DLD1 (cell line): ENCODE results near the gene SERPINE1.
"Not testable (repeated sequence)": the region's sequence is repeated elsewhere in the genome, so short reads cannot be mapped to it uniquely, and the experiment has no call there.

ENCODE experiments used
- in situ Hi-C: cut with HindIII; loops from 2 replicates; pipeline ENCODE4 v1.10.0; 2017; ENCODE audit warnings: low sequenced_read_pairs

Gene SERPINE1

DNA sequence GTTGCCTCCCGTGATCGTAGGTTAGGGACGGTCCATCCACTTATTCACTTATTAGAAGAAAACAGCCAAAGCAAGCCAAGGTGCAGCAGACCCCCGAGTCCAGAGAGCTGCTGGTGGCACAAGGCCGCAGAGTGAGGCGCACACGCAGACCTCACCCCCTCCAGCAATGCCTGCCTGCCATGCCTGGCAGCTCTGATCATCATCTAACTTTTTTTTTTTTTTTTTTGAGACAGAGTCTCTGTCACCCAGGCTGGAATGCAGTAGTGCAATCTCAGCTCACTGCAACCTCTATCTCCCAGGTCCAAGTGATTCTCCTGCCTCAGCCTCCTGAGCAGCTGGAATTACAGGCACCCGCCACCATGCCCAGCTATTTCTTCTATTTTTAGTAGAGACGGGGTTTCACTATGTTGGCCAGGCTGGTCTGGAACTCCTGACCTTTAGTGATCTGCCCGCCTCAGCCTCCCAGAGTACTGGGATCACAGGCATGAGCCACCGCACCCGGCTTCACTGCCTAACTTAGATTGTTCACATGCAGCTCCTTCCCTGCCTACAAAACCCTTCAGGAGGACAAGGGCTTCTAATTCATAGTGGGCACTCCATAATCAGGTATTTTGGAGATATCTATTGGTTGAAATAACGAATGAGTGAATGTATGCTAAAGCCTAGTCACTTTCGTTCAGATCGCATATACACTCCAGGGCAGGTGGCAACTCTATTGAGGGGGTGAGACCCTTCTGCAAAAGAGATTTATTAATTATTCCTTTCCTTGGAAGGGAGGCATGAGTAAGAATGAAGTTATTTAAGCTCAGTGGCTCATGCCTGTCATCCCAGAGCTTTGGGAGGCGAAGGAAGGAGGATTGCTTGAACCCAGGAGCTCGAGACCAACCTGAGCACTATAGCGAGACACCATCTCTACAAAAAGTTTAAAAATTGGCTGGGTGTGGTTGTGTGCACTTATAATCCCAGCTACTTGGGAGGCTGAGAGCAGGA is 25.8 kb upstream of the SERPINE1 start:
- in situ Hi-C loops: no loop called here

- in situ Hi-C loops: no loop called here
Observed at GRCh38 chr7:101102026-101102425, 24.9 kb upstream of the SERPINE1 start.

DNA sequence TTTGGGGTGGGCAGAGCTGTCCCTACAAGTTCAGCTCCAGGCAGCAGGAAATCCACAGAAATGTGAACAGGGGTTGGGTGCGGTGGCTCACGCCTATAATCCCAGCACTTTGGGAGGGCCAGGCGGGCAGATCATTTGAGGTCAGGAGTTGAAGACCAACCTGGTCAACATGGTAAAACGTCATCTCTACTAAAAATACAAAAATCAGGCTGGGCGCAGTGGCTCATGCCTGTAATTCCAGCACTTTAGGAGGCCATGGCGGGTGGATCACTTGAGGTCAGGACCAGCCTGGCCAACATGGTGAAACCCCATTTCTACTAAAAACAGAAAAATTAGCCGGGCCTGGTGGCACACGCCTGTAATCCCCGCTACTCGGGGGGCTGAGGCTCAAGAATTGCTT is 23.2 kb upstream of the SERPINE1 start:
- in situ Hi-C loops: not testable (repeated sequence)

GRCh38 chr7:101104193-101104713 is 22.7 kb upstream of the SERPINE1 start:
- in situ Hi-C loops: no loop called here

DNA sequence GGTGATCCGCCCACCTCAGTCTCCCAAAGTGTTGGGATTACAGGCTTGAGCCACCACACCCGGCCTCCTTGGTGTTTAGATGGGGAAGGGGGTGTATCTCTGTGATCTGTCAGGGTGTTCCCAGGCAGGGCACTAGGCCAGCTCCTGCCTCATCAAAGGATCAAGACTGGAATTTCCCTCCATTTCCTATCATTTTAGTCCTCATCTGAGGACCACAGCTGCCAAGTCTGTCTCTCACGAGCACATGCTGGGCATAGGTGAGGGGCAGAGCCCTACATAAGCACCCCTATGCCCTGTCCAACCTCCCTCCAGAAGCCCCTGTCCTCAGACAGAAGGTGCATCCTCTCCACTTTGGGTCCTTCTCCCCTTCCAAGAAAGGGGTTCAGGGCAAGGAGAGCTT is 22.1 kb upstream of the SERPINE1 start:
- in situ Hi-C loops: no loop called here

DNA sequence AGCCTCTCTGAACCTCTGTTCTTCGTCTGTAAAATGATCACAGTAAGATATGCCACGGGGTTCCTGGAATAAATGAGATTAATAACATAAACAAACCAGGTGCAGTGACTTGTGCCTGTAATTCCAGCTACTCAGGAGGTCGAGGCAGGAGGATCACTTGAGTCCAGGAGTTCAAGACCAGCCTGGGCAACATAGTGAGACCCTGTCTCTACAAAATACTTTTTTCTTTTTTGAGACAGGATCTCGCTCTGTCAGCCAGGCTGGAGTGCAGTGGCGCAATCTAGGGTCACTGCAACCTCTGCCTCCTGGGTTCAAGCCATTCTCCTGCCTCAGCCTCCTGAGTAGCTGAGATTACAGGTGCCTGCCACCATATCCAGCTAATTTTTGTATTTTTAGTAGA is 21.7 kb upstream of the SERPINE1 start:
- in situ Hi-C loops: not testable (repeated sequence)

DNA sequence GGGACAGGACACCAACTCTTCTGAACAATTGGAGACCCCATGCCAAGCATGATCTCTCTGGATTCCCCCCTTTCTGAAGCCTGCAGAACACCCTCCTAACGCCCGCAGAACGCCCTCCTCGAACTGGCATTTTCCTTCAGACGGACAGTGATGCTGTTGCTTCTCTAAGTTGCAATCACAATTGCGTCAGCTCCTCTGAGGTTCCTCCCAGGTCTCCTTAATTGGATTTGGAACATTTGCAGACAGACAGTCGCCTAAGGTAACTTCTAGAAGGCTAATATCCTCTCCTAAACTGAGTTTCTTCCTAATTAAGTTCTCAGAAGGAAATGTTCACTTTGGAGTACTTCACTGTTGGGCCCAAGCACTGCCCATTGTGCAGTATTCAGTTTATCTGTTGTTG is 20.5 kb upstream of the SERPINE1 start:
- in situ Hi-C loops: no loop called here

- in situ Hi-C loops: no loop called here
Observed at GRCh38 chr7:101108330-101108857, 18.5 kb upstream of the SERPINE1 start.

- in situ Hi-C loops: no loop called here
Observed at GRCh38 chr7:101108961-101109360, 17.9 kb upstream of the SERPINE1 start.

GRCh38 chr7:101109368-101109767 is 17.5 kb upstream of the SERPINE1 start:
- in situ Hi-C loops: no loop called here

- in situ Hi-C loops: no loop called here
Observed at GRCh38 chr7:101111261-101111660, 15.6 kb upstream of the SERPINE1 start.

GRCh38 chr7:101112233-101112632 is 14.7 kb upstream of the SERPINE1 start:
- in situ Hi-C loops: no loop called here

DNA sequence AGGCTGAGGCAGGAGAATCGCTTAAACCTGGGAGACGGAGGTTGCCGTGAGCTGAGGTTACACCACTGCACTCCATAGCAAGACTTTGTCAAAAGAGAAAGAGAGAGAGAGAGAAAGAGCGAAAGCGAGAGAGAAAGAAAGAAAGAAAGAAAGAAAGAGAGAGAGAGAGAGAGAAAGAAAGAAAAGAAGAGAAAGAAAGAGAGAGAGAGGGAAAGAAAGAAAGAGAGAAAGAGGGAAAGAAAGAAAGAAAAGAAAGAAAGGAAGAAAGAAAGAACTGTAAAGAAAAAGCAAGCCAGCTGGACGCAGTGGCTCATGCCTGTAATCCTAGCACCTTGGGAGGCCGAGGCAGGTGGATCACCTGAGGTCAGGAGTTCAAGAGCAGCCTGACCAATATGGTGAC is 13.8 kb upstream of the SERPINE1 start:
- in situ Hi-C loops: not testable (repeated sequence)

GRCh38 chr7:101113836-101114235 is 13.1 kb upstream of the SERPINE1 start:
- in situ Hi-C loops: no loop called here

DNA sequence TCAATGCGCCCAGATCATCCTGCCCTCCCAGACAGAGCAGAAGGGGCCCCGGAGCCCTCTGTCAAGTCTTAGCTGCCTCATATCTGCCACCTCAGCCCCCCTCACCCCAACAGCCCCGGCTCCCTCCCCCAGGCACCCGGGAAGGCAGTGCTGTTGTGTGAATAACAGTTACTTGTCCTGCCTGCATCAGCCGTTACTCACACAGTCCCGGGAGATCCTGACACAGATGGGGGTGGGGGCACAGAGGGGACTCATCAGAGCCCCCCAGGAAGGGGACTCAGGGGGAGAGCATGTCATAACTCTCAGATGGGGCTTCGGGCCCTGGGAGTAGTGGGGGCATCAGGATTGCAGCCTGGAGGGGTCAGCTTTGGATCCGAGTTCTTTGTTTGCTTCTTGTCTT is 12.4 kb upstream of the SERPINE1 start:
- in situ Hi-C loops: no loop called here

DNA sequence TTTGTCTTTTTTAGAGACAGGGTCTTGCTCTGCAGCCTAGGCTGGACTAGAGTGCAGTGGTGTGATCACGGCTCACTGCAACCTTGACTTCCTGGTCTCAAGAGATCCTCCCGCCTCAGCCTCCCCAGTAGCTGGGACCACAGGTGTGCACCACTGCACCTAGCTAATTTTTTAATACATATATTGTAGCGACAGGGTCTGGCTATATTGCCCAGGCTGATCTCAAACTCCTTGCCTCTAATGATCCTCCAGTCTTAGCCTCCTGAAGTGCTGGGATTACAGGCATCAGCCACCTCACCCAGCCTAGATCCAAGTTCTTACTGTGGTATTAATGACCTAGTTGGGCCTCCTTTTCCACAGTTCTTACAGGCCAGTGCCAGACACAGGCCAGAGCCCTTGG is 11.7 kb upstream of the SERPINE1 start:
- in situ Hi-C loops: no loop called here

- in situ Hi-C loops: no loop called here
Observed at GRCh38 chr7:101116898-101117297, 10.0 kb upstream of the SERPINE1 start.

DNA sequence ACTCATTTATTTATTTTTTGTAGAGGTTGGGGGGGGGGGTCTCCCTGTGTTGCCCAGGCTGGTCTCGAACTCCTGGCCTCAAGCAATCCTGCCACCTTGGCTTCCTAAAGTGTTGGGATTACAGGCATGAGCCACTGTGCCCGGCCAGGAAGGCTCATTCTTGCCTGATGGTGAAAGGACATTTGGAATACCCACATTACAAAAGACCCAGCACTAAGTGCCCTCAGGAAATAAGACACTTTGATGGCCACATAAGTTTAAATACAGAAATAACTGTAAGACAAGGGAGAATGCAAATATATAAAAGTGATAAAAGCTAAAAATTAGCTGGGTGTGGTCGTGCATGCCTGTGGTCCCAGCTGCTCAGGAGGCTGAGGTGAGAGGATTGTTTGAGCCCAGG is 8.0 kb upstream of the SERPINE1 start:
- in situ Hi-C loops: no loop called here

DNA sequence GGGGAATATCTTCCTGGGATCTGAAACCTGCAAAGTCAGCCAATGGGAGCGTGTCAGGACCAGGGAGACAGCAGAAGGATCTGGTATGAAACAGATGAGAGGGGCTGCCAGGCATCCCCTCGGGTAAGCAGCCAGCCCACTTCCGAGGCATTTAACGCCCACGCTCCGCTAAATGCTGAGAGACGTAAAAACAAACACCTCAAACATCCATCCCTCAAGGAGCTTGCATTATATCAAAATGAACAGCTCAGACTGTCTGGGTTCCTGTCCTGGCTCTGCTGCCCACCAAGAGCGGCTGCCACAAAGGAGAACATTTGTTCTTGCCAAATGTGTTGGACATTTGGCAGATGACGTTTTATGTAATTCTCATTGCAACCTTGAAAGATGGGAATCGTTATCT is 7.0 kb upstream of the SERPINE1 start:
- in situ Hi-C loops: no loop called here

DNA sequence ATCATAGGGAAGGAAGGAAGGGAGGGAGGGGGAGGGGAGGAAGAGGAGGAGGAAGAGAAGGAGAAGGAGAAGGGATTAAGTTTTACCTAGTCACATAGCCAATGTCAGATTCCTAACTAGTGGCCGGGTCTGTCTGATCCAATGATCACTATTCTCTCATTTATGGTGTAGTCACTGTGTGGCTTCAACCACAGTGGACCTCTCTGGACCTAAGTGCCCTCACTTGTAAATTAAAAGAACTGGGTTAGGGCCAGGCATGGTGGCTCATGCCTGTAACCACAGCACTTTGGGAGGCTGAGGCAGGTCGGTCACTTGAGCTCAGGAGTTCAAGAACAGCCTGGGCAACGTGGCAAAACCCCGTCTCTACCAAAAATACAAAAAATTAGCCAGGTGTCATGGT is 6.6 kb upstream of the SERPINE1 start:
- in situ Hi-C loops: no loop called here

DNA sequence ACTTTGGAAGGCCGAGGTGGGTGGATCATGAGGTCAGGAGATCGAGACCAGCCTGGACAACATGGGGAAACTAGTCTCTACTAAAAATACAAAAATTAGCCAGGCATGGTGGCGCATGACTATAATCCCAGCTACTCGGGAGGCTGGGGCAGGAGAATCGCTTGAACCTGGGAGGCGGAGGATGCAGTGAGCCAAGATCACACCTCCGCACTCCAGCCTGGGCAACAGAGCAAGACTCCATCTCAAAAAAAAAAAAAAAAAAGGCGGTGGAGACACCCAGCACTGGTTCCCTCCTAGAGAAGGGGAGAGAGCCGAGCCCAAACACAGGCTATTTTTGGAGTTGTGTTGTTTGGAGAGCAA is 5.3 kb upstream of the SERPINE1 start:
- in situ Hi-C loops: not testable (repeated sequence)
